Breast epithelium (tissue), 3 donors: ENCODE results near the gene C1QL1.

Experiments used
- POLR2AphosphoS5 ChIP-seq, 3 donors: sonication (generic); formaldehyde crosslinking; IDR thresholded peaks; one replicate each; pipeline ENCODE4 v1.6.1; 2017; ENCODE audit warnings: antibody characterized with exemption in 3 of 3
- TF ChIP-seq, protein P1 (sequence below), 3 donors: fragments of 450-650 bp; IDR thresholded peaks; one replicate each; pipeline ENCODE4 v1.5.1; 2016 to 2017; ENCODE audit warnings: antibody characterized with exemption in 3 of 3, mild to moderate bottlenecking in 3 of 3, moderate library complexity in 3 of 3

DNA sequence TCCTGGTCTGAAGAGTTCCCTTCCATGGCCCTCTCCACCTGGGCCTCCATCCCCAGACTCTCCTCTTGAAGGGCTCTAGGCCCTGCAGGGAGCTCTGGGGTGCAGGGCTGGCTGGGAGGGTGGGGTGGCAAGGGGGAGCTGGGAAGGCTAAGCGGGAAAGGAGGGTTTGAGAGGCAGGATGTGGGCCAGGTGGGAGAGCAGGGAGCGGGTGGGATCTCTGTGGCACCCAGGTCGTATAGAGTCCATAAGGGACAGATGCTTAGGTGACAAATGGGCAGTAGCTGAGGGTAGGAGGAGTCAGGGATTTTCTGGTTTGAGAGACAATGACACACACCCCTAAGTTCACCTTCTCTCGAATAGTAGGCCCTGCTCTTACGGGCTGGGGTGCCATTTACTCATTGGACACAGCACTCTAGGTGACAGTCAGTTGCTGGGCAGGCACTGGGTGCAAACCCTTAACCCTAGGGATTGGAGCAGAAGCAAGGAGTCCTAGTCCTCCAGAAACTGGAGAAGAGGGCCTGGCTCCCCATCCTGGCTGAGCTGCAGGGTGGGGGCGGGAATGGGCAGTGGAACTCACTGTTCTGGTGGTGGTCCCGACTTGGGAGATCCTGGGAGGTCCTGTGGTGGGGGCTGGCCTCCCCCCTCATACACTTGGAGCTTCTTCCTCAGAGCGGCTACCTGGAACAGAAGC is 35.9 kb downstream of the C1QL1 start:
- TF ChIP-seq, protein P1, sequence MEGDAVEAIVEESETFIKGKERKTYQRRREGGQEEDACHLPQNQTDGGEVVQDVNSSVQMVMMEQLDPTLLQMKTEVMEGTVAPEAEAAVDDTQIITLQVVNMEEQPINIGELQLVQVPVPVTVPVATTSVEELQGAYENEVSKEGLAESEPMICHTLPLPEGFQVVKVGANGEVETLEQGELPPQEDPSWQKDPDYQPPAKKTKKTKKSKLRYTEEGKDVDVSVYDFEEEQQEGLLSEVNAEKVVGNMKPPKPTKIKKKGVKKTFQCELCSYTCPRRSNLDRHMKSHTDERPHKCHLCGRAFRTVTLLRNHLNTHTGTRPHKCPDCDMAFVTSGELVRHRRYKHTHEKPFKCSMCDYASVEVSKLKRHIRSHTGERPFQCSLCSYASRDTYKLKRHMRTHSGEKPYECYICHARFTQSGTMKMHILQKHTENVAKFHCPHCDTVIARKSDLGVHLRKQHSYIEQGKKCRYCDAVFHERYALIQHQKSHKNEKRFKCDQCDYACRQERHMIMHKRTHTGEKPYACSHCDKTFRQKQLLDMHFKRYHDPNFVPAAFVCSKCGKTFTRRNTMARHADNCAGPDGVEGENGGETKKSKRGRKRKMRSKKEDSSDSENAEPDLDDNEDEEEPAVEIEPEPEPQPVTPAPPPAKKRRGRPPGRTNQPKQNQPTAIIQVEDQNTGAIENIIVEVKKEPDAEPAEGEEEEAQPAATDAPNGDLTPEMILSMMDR (IDR thresholded peaks at IDR 0.05) = no peak
- TF ChIP-seq POLR2AphosphoS5 (IDR thresholded peaks at IDR 0.05) = no peak
